ENCODE measurements around the gene OSBPL3. TPM values are rescaled to one million over a fixed set of nuclear protein-coding genes. Genes with fewer than 3 reads are reported as not detected.

Gene OSBPL3
- 16.1 and 19.4 TPM in 2 replicates for total RNA-seq

DNA sequence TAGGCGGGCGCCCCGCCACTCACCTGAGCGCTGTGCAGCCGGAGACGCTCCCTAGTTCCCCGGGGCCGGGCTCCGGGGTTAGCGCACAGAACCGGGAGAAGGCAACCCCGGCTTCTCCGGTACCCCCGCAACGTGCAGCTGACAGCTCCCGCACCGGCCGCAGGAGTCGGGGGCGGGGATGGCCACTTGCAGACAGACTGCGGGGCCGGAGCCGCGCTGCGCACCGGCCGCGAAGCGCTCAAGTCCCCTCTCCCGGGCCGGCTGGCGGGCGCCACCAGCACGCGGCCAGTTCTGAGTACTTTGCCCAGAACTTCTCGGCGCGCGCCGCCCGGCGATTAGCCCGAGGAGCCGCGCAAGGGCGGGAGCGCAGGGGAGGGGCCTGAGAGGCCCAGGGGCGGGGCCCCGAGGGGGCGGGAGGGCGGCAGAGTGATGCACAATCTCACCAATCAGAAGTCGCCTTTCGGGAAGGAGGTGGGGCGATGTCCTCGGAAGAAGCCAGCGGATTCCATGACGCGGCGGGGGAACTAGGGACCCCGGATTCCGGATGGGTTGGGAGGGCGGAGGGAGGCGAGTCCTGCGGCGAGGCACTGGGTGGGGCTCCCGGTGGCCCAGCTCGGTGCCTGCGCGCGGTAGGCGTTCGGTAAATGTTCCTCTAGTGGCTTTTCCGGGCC is at the start of gene OSBPL3:
TSS of gene OSBPL3 (minus strand) at position 316 of the 671 bp plus-strand sequence. CDS start 87,706 bp downstream, outside the sequence.

DNA sequence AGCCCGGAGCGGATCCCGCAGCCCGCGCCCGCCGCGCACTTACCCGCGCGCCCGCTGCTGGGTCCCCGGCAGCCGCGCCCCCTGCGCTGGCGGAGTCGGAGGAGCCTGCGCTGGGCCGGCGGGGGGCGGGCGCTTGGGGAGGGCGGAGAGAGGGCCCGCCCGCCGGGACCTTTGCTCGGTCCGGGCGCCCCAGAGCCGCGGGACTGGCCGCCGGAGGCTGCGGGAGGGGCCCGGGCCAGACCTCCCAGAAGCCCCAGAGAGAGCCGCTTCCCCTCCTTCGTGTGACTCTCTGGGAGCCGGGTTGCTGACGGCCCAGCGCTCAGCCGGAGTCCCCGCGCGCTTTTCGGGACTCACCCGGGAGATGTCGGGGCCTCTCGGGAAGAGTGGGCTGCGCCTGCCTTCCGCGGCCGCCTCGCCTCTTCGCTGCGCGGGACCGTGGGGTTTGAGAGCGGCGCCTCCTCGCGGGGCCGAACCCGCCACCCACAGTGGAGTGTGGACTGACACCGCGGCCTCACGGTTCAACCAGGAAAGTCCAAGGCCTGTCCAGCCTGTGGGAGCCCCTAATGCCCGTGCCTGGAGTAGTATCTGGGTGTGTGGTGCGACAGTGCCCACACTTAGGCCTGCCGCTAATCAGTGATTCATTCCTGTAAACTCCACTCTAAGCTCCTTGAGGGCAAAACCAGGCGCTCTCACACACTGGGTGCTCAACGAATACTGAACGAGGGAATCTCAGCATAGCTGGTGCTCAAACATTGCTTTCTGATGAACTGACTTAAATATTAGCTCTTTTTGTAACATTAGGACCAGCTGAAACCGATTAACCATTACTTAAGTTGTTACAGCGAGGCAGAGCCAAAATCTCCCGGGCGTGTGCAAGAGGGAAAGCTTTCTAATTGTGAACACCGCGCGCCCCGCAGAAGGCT is 222.4 kb downstream of the OSBPL3 start, which contains the start of gene GSDME:
TSS of gene GSDME (minus strand) at position 112 of the 923 bp plus-strand sequence. CDS start 7,690 bp downstream, outside the sequence.

Other genes with a start within 250 kb of the OSBPL3 start
- 50.2 and 60.3 TPM in 2 replicates for gene GSDME, start 222.7 kb downstream of the OSBPL3 start, total RNA-seq
- 28.2 and 62.1 TPM in 2 replicates for gene CYCS, start 145.1 kb upstream of the OSBPL3 start, total RNA-seq
- gene NPVF, start 248.3 kb upstream of the OSBPL3 start, total RNA-seq: not detected in 2 replicates

Measured in regular cardiac myocyte (primary cell).